Measurements from ENCODE around the gene DHRS9. TPM values are rescaled to one million over a fixed set of nuclear protein-coding genes. Genes with fewer than 3 reads are reported as not detected.

DHRS9 gene
- total RNA-seq, 1 experiment from 2014 or later: 0.22 TPM

- Histone ChIP-seq H4K20me1 (ENCODE audit: low read length) (no peaks in the 10 kb centered on the region), H3K4me3 (ENCODE audit: low read length) (no peak overlapping the region), H3K36me3 (ENCODE audit: low read depth, low read length) (no peaks in the 10 kb centered on the region), H3K9ac (ENCODE audit: low read length) (no peak overlapping the region), H3K4me2 (ENCODE audit: low read length) (no peak overlapping the region), H3K4me1 (ENCODE audit: insufficient read depth, low read length) (peaks cover 13% of the 10 kb centered on the region; the same call in 1 of the 2 replicates), H3K9me2 (replicated peaks; ENCODE audit: low read length) (no peaks in the 10 kb centered on the region), H3K27ac (ENCODE audit: low read length) (no peak overlapping the region), H3K79me2 (ENCODE audit: low read length) (no peaks in the 10 kb centered on the region), H3F3A (ENCODE audit: low read length, unreplicated experiment) (no peaks in the 10 kb centered on the region), H3K27me3 (ENCODE audit: low read length) (no peaks in the 10 kb centered on the region), H2AFZ (ENCODE audit: low read length) (no peak overlapping the region), H3K9me3 (ENCODE audit: low read length) (no peaks in the 10 kb centered on the region)
- TF ChIP-seq EZH2phosphoT487 (IDR thresholded peaks at IDR 0.05; ENCODE audit: borderline replicate concordance, low read length) (no peak), EZH2 (IDR thresholded peaks at IDR 0.05; ENCODE audit: low read length, unreplicated experiment) (no peak), CTCF (conservative IDR thresholded peaks at IDR 0.05; ENCODE audit: low read depth, low read length) (no peak)
- ChIA-PET POLR2A (ENCODE audit: unreplicated experiment) (no interaction called here), CTCF (interaction anchor here (0.7 to 0.9 kb wide), 2 partner anchors 31 to 110 kb away, joined by 3 read pairs; no protein-coding TSS in a partner anchor)
- no TSS peak for BruUV-seq (replicated peaks)
- DNase-seq (no peak), ATAC-seq (no peak)
- intact Hi-C loops (cut with micrococcal nuclease): loop anchor here (1.0 kb wide), 1 partner anchor 286 kb away; no protein-coding TSS in a partner anchor
Observed at GRCh38 chr2:169110916-169111315, 41.6 kb downstream of the DHRS9 start.

- intact Hi-C loops (cut with micrococcal nuclease): no loop called here
Observed at GRCh38 chr2:169112841-169113240, 43.5 kb downstream of the DHRS9 start.

More at GRCh38 chr2:169112841-169113240, 43.5 kb downstream of the DHRS9 start:
- Histone ChIP-seq H2AFZ (ENCODE audit: low read length) (no peak overlapping the region), H3F3A (ENCODE audit: low read length, unreplicated experiment) (no peaks in the 10 kb centered on the region), H3K9me2 (replicated peaks; ENCODE audit: low read length) (no peaks in the 10 kb centered on the region), H3K36me3 (ENCODE audit: low read depth, low read length) (no peaks in the 10 kb centered on the region), H4K20me1 (ENCODE audit: low read length) (no peaks in the 10 kb centered on the region), H3K27me3 (ENCODE audit: low read length) (no peaks in the 10 kb centered on the region), H3K4me2 (ENCODE audit: low read length) (no peak overlapping the region), H3K9ac (ENCODE audit: low read length) (no peak overlapping the region), H3K4me3 (ENCODE audit: low read length) (no peak overlapping the region), H3K27ac (ENCODE audit: low read length) (no peak overlapping the region), H3K4me1 (ENCODE audit: insufficient read depth, low read length) (peaks cover 4% of the 10 kb centered on the region; the same call in 1 of the 2 replicates), H3K9me3 (ENCODE audit: low read length) (no peaks in the 10 kb centered on the region), H3K79me2 (ENCODE audit: low read length) (no peaks in the 10 kb centered on the region)
- ChIA-PET POLR2A (ENCODE audit: unreplicated experiment) (no interaction called here), CTCF (interaction anchor here (0.6 kb wide), 1 partner anchor 298 kb away, joined by 3 read pairs; no protein-coding TSS in a partner anchor)
- no peak for DNase-seq
- TF ChIP-seq CTCF (conservative IDR thresholded peaks at IDR 0.05; ENCODE audit: low read depth, low read length) (no peak), EZH2phosphoT487 (IDR thresholded peaks at IDR 0.05; ENCODE audit: borderline replicate concordance, low read length) (no peak), EZH2 (IDR thresholded peaks at IDR 0.05; ENCODE audit: low read length, unreplicated experiment) (no peak)
- ATAC-seq: no peak
- no TSS peak for BruUV-seq (replicated peaks)
